ENCODE measurements around the gene AGPAT4. TPM values are rescaled to one million over a fixed set of nuclear protein-coding genes. Genes with fewer than 3 reads are reported as not detected.
"Not testable (repeated sequence)": the region's sequence is repeated elsewhere in the genome, so short reads cannot be mapped to it uniquely, and the experiment has no call there.

AGPAT4 gene
- total RNA-seq, 1 donor from 2014 or later = 24.4 TPM

DNA sequence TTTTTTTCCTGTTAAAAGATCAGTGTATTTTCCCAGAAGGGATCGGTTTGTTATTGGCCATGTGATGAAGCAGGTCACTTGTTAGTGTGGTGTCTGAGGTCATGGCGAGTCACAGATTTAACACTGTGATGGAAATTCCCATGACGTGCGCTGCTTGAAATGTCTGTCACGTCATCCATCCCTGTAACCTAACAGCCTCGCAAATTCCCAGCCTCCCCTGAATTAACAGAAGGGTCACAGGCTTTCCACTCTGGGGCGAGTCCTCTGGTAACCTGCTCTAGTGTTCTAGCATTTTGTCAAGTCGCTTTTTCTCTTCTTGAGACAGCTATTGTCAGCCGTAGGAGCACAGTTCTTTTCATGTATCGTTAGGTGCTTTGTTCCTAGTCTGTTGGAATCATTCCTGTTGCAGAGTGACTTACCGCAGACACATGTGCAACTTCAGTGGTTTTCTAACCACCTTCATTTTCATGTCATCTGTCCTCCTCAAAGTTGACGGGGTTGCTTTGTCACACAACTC is 145.1 kb downstream of the AGPAT4 start:
- Mint-ChIP-seq H3K27me3 (no peaks in the 10 kb centered on the region), H3K4me3 (no peak overlapping the region), H3K36me3 (peaks cover 67% of the 10 kb centered on the region), H3K9me3 (peaks cover 15% of the 10 kb centered on the region), H3K27ac (no peak overlapping the region), H3K4me1 (ENCODE audit: unreplicated experiment) (no peaks in the 10 kb centered on the region)
- TF ChIP-seq, protein P1, sequence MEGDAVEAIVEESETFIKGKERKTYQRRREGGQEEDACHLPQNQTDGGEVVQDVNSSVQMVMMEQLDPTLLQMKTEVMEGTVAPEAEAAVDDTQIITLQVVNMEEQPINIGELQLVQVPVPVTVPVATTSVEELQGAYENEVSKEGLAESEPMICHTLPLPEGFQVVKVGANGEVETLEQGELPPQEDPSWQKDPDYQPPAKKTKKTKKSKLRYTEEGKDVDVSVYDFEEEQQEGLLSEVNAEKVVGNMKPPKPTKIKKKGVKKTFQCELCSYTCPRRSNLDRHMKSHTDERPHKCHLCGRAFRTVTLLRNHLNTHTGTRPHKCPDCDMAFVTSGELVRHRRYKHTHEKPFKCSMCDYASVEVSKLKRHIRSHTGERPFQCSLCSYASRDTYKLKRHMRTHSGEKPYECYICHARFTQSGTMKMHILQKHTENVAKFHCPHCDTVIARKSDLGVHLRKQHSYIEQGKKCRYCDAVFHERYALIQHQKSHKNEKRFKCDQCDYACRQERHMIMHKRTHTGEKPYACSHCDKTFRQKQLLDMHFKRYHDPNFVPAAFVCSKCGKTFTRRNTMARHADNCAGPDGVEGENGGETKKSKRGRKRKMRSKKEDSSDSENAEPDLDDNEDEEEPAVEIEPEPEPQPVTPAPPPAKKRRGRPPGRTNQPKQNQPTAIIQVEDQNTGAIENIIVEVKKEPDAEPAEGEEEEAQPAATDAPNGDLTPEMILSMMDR (conservative IDR thresholded peaks at IDR 0.05) = no peak
- DNase-seq (ENCODE audit: extremely low spot score, unreplicated experiment) = no peak

DNA sequence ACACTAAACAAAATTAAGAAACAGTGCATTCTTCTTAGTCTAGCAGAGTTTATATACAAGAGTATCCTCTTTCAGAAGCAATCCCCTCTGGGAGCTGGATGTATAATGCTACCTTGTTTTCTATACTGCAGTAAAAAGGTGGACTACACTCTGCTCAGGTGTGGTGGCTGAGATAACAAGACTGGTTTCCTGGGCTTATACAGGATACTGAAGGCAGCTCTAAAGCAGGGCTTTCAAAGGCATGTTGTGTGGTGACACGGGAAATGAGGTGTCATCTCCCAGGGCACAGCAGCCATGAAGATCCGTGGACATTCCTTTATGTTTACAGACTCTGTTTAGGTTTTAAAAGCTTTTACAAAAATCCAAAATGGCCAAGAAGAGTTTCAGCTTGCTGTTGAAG is 145.6 kb downstream of the AGPAT4 start:
- Mint-ChIP-seq H3K27ac (no peak overlapping the region), H3K4me1 (ENCODE audit: unreplicated experiment) (no peaks in the 10 kb centered on the region), H3K9me3 (peaks cover 19% of the 10 kb centered on the region), H3K27me3 (no peaks in the 10 kb centered on the region), H3K4me3 (no peak overlapping the region), H3K36me3 (peaks cover 68% of the 10 kb centered on the region)
- DNase-seq (ENCODE audit: extremely low spot score, unreplicated experiment) = no peak
- TF ChIP-seq, protein P1 (conservative IDR thresholded peaks at IDR 0.05) = no peak

DNA sequence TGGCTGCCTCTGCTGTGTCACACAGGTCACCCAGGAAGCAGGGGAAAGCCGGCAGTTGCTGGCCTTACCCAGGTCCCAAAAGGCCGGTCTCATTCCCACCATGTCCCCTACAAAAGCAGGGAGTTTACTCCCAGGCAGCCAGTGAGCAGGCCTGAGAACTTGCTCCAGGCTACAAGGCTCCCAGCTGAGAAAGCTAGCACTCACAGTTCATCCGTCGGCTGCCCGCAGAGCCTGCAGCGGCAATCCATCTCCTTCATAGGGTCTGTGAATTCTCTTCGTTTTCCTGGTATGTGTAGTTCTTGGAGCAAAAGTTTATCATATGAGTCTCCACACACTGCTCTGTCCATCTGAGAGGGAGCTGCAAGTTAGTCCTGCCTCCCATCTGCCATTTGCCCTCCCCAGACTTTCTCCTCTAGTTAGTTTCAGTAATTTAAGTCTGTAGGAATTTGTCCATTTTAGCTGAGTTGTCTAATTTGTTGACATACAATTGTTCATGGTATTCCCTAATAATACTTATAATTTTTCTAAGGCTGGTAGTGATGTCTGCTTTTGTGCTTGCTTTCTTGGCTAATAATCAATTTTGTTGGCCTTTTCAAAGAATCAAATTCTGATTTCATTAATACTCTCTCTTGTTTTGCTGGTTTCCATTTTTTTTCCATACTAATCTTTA is 146.7 kb downstream of the AGPAT4 start:
- peaks cover 75% of the 10 kb centered on the region for H3K36me3 Mint-ChIP-seq
- no peak overlapping the region for H3K4me3 Mint-ChIP-seq
- no peak overlapping the region for H3K27ac Mint-ChIP-seq
- TF ChIP-seq, protein P1 (conservative IDR thresholded peaks at IDR 0.05) = no peak
- H3K4me1 Mint-ChIP-seq (ENCODE audit: unreplicated experiment) = no peaks in the 10 kb centered on the region
- H3K27me3 Mint-ChIP-seq = no peaks in the 10 kb centered on the region
- no peak for DNase-seq (ENCODE audit: extremely low spot score, unreplicated experiment)
- H3K9me3 Mint-ChIP-seq = peaks cover 19% of the 10 kb centered on the region

DNA sequence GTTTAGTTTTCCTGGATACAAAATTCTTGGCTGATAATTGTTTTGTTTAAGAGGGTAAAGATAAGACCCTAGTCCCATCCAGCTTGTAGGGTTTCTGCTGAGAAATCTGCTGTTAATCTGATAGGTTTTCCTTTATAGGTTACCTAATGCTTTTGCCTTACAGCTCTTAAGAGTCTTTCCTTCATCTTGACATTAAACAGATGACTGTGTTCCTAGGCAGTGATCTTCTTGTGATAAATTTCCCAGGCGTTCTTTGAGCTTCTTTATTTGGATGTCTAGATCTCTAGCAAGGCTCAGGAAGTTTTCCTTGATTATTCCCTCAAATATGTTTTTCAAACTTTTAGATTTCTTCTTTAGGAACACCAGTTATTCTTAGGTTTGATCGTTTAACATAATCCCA is 148.3 kb downstream of the AGPAT4 start:
- Mint-ChIP-seq H3K4me1 (ENCODE audit: unreplicated experiment) (no peaks in the 10 kb centered on the region), H3K36me3 (peaks cover 84% of the 10 kb centered on the region), H3K27ac (no peak overlapping the region), H3K4me3 (no peak overlapping the region), H3K27me3 (no peaks in the 10 kb centered on the region), H3K9me3 (peaks cover 19% of the 10 kb centered on the region)
- no peak for DNase-seq (ENCODE audit: extremely low spot score, unreplicated experiment)
- TF ChIP-seq, protein P1 (conservative IDR thresholded peaks at IDR 0.05) = no peak

DNA sequence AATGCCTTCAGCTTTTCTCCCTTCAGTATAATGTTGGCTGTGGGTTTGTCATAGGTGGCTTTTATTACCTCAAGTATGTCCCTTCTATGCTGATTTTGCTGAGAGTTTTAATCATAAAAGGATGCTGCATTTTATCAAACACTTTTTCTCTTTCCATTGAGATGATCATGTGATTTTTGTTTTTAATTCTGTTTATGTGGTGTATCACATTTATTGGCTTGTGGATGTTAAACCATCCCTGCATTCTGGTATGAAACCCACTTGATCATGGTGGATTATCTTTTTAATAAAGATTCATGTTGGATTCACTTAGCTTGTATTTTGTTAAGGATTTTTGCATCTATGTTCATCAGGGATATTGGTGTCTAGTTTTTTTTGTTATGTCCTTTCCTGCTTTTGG is 150.5 kb downstream of the AGPAT4 start:
- H3K27ac Mint-ChIP-seq; H3K4me3 Mint-ChIP-seq; H3K27me3 Mint-ChIP-seq; DNase-seq (ENCODE audit: extremely low spot score, unreplicated experiment); H3K4me1 Mint-ChIP-seq (ENCODE audit: unreplicated experiment): not testable (repeated sequence)
- H3K36me3 Mint-ChIP-seq = peaks cover 81% of the 10 kb centered on the region
- peaks cover 24% of the 10 kb centered on the region for H3K9me3 Mint-ChIP-seq

DNA sequence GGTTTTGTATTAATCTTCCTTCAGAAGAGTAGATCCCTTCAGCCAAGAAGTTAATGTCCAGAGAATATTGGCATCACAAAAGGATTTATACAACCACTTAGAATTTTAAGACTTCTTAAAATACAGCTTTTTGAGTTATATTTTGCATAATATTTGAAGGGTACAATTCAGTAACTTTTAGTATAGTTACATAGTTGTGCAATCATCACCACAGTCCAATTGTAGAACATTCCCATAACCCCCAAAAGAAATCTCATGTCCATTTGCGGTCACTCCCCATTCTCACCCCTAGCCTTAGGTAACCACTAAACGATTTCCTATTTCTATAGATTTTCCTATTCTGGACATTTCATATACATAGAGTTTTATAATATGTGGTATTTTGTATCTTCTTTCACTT is 155.9 kb downstream of the AGPAT4 start:
- Mint-ChIP-seq H3K4me3 (no peak overlapping the region), H3K9me3 (peaks cover 5% of the 10 kb centered on the region), H3K36me3 (peaks cover 67% of the 10 kb centered on the region), H3K27me3 (no peaks in the 10 kb centered on the region), H3K27ac (no peak overlapping the region), H3K4me1 (ENCODE audit: unreplicated experiment) (no peaks in the 10 kb centered on the region)
- TF ChIP-seq, protein P1 (conservative IDR thresholded peaks at IDR 0.05) = no peak
- DNase-seq (ENCODE audit: extremely low spot score, unreplicated experiment) = no peak
